Stimulated activated naive CD8-positive, alpha-beta T cell treated with anti-CD3 and anti-CD28 coated beads, Interleukin-15, Interleukin-2, amounts not matched to agents 100 ng/mL and 50 ng/mL, for 24 hours (primary cell): Measurements from ENCODE around the gene SVOP.
"Not testable (repeated sequence)": the region's sequence is repeated elsewhere in the genome, so short reads cannot be mapped to it uniquely, and the experiment has no call there.

Experiments used
- H3K27ac Mint-ChIP-seq: one replicate; pipeline ENCODE4 v1.8.0; 2021; ENCODE audit warnings: mild to moderate bottlenecking, mixed read lengths
- H3K27me3 Mint-ChIP-seq: one replicate; pipeline ENCODE4 v1.8.0; 2021; ENCODE audit warnings: mixed read lengths
- H3K36me3 Mint-ChIP-seq: one replicate; pipeline ENCODE4 v1.8.0; 2021; ENCODE audit warnings: low read depth, mixed read lengths
- H3K4me1 Mint-ChIP-seq: one replicate; pipeline ENCODE4 v1.8.0; 2021; ENCODE audit warnings: low read depth, mixed read lengths
- H3K4me3 Mint-ChIP-seq: one replicate; pipeline ENCODE4 v1.8.0; 2021; ENCODE audit warnings: mild to moderate bottlenecking, mixed read lengths
- H3K9me3 Mint-ChIP-seq: one replicate; pipeline ENCODE4 v1.8.0; 2021; ENCODE audit warnings: mixed read lengths

SVOP gene

GRCh38 chr12:109009766-109010165 lies 11.1 kb downstream of the SVOP start:
- Mint-ChIP-seq H3K4me1 (no peaks in the 10 kb centered on the region), H3K27ac (no peak overlapping the region), H3K9me3 (no peaks in the 10 kb centered on the region), H3K36me3 (no peaks in the 10 kb centered on the region), H3K4me3 (no peak overlapping the region), H3K27me3 (peaks cover 19% of the 10 kb centered on the region)

- no peak overlapping the region for H3K27ac Mint-ChIP-seq
- no peaks in the 10 kb centered on the region for H3K4me1 Mint-ChIP-seq
- peaks cover 8% of the 10 kb centered on the region for H3K27me3 Mint-ChIP-seq
- H3K4me3 Mint-ChIP-seq: no peak overlapping the region
- H3K36me3 Mint-ChIP-seq: no peaks in the 10 kb centered on the region
- H3K9me3 Mint-ChIP-seq: no peaks in the 10 kb centered on the region
These were observed 16.9 kb downstream of the SVOP start for GRCh38 chr12:109004017-109004416.

GRCh38 chr12:108996320-108996719 lies 24.5 kb downstream of the SVOP start:
- peaks cover 6% of the 10 kb centered on the region for H3K27me3 Mint-ChIP-seq
- H3K9me3 Mint-ChIP-seq: no peaks in the 10 kb centered on the region
- H3K4me1 Mint-ChIP-seq: no peaks in the 10 kb centered on the region
- H3K27ac Mint-ChIP-seq: no peak overlapping the region
- no peaks in the 10 kb centered on the region for H3K36me3 Mint-ChIP-seq
- no peak overlapping the region for H3K4me3 Mint-ChIP-seq

GRCh38 chr12:108995370-108995992 lies 25.4 kb downstream of the SVOP start:
- Mint-ChIP-seq H3K4me1 (no peaks in the 10 kb centered on the region), H3K36me3 (no peaks in the 10 kb centered on the region), H3K9me3 (no peaks in the 10 kb centered on the region), H3K4me3 (no peak overlapping the region), H3K27me3 (peaks cover 6% of the 10 kb centered on the region), H3K27ac (no peak overlapping the region)

- H3K36me3 Mint-ChIP-seq, H3K4me1 Mint-ChIP-seq, H3K4me3 Mint-ChIP-seq, H3K27ac Mint-ChIP-seq, H3K27me3 Mint-ChIP-seq, H3K9me3 Mint-ChIP-seq: not testable (repeated sequence)
These were observed 30.8 kb downstream of the SVOP start for GRCh38 chr12:108990103-108990502.

- Mint-ChIP-seq H3K9me3 (no peaks in the 10 kb centered on the region), H3K27me3 (peaks cover 7% of the 10 kb centered on the region), H3K4me1 (no peaks in the 10 kb centered on the region), H3K4me3 (no peak overlapping the region), H3K36me3 (no peaks in the 10 kb centered on the region), H3K27ac (no peak overlapping the region)
These were observed 31.5 kb downstream of the SVOP start for GRCh38 chr12:108989376-108989775.

- no peaks in the 10 kb centered on the region for H3K9me3 Mint-ChIP-seq
- H3K27ac Mint-ChIP-seq: no peak overlapping the region
- no peaks in the 10 kb centered on the region for H3K4me1 Mint-ChIP-seq
- no peak overlapping the region for H3K4me3 Mint-ChIP-seq
- H3K27me3 Mint-ChIP-seq: peaks cover 5% of the 10 kb centered on the region
- H3K36me3 Mint-ChIP-seq: no peaks in the 10 kb centered on the region
These were observed 35.1 kb downstream of the SVOP start for GRCh38 chr12:108985750-108986149.

GRCh38 chr12:108983227-108983626 lies 37.6 kb downstream of the SVOP start:
- Mint-ChIP-seq H3K4me3 (no peak overlapping the region), H3K27me3 (peaks cover 3% of the 10 kb centered on the region), H3K4me1 (no peaks in the 10 kb centered on the region), H3K9me3 (no peaks in the 10 kb centered on the region), H3K36me3 (no peaks in the 10 kb centered on the region), H3K27ac (no peak overlapping the region)

GRCh38 chr12:108982621-108983219 lies 38.1 kb downstream of the SVOP start:
- Mint-ChIP-seq H3K36me3 (no peaks in the 10 kb centered on the region), H3K27me3 (no peaks in the 10 kb centered on the region), H3K27ac (no peak overlapping the region), H3K4me1 (no peaks in the 10 kb centered on the region), H3K4me3 (no peak overlapping the region), H3K9me3 (no peaks in the 10 kb centered on the region)

GRCh38 chr12:108981835-108982234 lies 39.0 kb downstream of the SVOP start:
- Mint-ChIP-seq H3K4me3 (no peak overlapping the region), H3K4me1 (no peaks in the 10 kb centered on the region), H3K27me3 (no peaks in the 10 kb centered on the region), H3K36me3 (no peaks in the 10 kb centered on the region), H3K9me3 (no peaks in the 10 kb centered on the region), H3K27ac (no peak overlapping the region)

- Mint-ChIP-seq H3K27ac (no peak overlapping the region), H3K4me3 (no peak overlapping the region), H3K36me3 (no peaks in the 10 kb centered on the region), H3K4me1 (no peaks in the 10 kb centered on the region), H3K27me3 (no peaks in the 10 kb centered on the region), H3K9me3 (no peaks in the 10 kb centered on the region)
These were observed 39.8 kb downstream of the SVOP start for GRCh38 chr12:108980831-108981618.

- H3K4me1 Mint-ChIP-seq: no peaks in the 10 kb centered on the region
- no peaks in the 10 kb centered on the region for H3K9me3 Mint-ChIP-seq
- H3K27me3 Mint-ChIP-seq: no peaks in the 10 kb centered on the region
- H3K4me3 Mint-ChIP-seq: no peak overlapping the region
- H3K27ac Mint-ChIP-seq: no peak overlapping the region
- H3K36me3 Mint-ChIP-seq: no peaks in the 10 kb centered on the region
These were observed 43.5 kb downstream of the SVOP start for GRCh38 chr12:108977360-108977759.

GRCh38 chr12:108975024-108975593 lies 45.8 kb downstream of the SVOP start:
- H3K4me3 Mint-ChIP-seq: no peak overlapping the region
- no peaks in the 10 kb centered on the region for H3K27me3 Mint-ChIP-seq
- H3K9me3 Mint-ChIP-seq: no peaks in the 10 kb centered on the region
- no peaks in the 10 kb centered on the region for H3K36me3 Mint-ChIP-seq
- H3K27ac Mint-ChIP-seq: no peak overlapping the region
- H3K4me1 Mint-ChIP-seq: no peaks in the 10 kb centered on the region

GRCh38 chr12:108973629-108974152 lies 47.2 kb downstream of the SVOP start:
- no peaks in the 10 kb centered on the region for H3K9me3 Mint-ChIP-seq
- H3K4me1 Mint-ChIP-seq: no peaks in the 10 kb centered on the region
- no peaks in the 10 kb centered on the region for H3K27me3 Mint-ChIP-seq
- H3K4me3 Mint-ChIP-seq: no peak overlapping the region
- no peak overlapping the region for H3K27ac Mint-ChIP-seq
- H3K36me3 Mint-ChIP-seq: no peaks in the 10 kb centered on the region

GRCh38 chr12:108972358-108972757 lies 48.5 kb downstream of the SVOP start:
- Mint-ChIP-seq H3K27ac (no peak overlapping the region), H3K36me3 (no peaks in the 10 kb centered on the region), H3K27me3 (peaks cover 8% of the 10 kb centered on the region), H3K4me1 (no peaks in the 10 kb centered on the region), H3K4me3 (no peak overlapping the region), H3K9me3 (no peaks in the 10 kb centered on the region)
